Keratinocyte (primary cell): ENCODE measurements around the gene EPB41L2. TPM values are rescaled to one million over a fixed set of nuclear protein-coding genes. Genes with fewer than 3 reads are reported as not detected.

Source experiments
- DNase-seq: peaks from one replicate; pipeline ENCODE4 v3.0.0-alpha.2; 2011; ENCODE audit warnings: low read depth, missing footprints, low spot score
- FAIRE-seq: peaks from 2 replicates; lab custom pipeline; 2011; peaks lifted over from hg19 to GRCh38; lab: Jason Lieb, UNC
- H2AFZ ChIP-seq: 2 replicates; pipeline ENCODE4 v1.6.0; 2012; ENCODE audit warnings: low read length, control low read depth, inconsistent platforms; ENCODE audit not compliant: control insufficient read depth
- H3K27ac ChIP-seq: 2 replicates; pipeline ENCODE4 v1.5.1; 2011; ENCODE audit warnings: low read length; ENCODE audit not compliant: control insufficient read depth, insufficient read depth
- H3K27me3 ChIP-seq: 3 replicates; pipeline ENCODE4 v1.6.0; 2011; ENCODE audit warnings: low read length; ENCODE audit not compliant: control insufficient read depth, insufficient read depth; ENCODE audit errors: extremely low read depth
- H3K36me3 ChIP-seq, 2 experiments: 2 replicates in 1 of 2; 3 replicates in 1 of 2; pipeline ENCODE4 v1.5.1; 2011; ENCODE audit warnings: low read length in 2 of 2, mild to moderate bottlenecking in 1 of 2; ENCODE audit not compliant: control insufficient read depth in 2 of 2, insufficient read depth in 2 of 2; ENCODE audit errors: extremely low read depth in 1 of 2
- H3K4me1 ChIP-seq: 3 replicates; pipeline ENCODE4 v1.5.1; 2011; ENCODE audit warnings: low read length; ENCODE audit not compliant: control insufficient read depth, insufficient read depth; ENCODE audit errors: extremely low read depth
- H3K4me2 ChIP-seq: 3 replicates; pipeline ENCODE4 v1.6.0; 2011; ENCODE audit warnings: low read depth, low read length; ENCODE audit not compliant: control insufficient read depth, insufficient read depth; ENCODE audit errors: extremely low read depth
- H3K4me3 ChIP-seq, 3 experiments: fragments of 200-600 bp in 1 of 3; sonication (generic) in 1 of 3; 2 replicates in 2 of 3; 3 replicates in 1 of 3; pipeline ENCODE4 v1.5.1; 2011 to 2016; ENCODE audit warnings: low read length in 3 of 3, mild to moderate bottlenecking in 3 of 3, control low read depth in 2 of 3, inconsistent platforms in 1 of 3, low read depth in 1 of 3, mixed read lengths in 1 of 3, mixed run types in 1 of 3, moderate library complexity in 1 of 3; ENCODE audit not compliant: control insufficient read depth in 2 of 3, insufficient read depth in 2 of 3; ENCODE audit errors: extremely low read depth in 1 of 3
- H3K79me2 ChIP-seq: 2 replicates; pipeline ENCODE4 v1.6.0; 2012; ENCODE audit warnings: low read length; ENCODE audit not compliant: control insufficient read depth, insufficient read depth
- H3K9ac ChIP-seq: 3 replicates; pipeline ENCODE4 v1.6.0; 2011; ENCODE audit warnings: low read length; ENCODE audit not compliant: control insufficient read depth, insufficient read depth; ENCODE audit errors: extremely low read depth
- H3K9me1 ChIP-seq: 3 replicates; pipeline ENCODE4 v1.6.0; 2011; ENCODE audit warnings: low read length; ENCODE audit not compliant: control insufficient read depth, insufficient read depth; ENCODE audit errors: extremely low read depth
- H3K9me3 ChIP-seq: 2 replicates; pipeline ENCODE4 v1.5.1; 2012; ENCODE audit warnings: low read depth, low read length; ENCODE audit not compliant: control insufficient read depth
- H4K20me1 ChIP-seq: 3 replicates; pipeline ENCODE4 v1.6.0; 2011; ENCODE audit warnings: low read length; ENCODE audit not compliant: control insufficient read depth, insufficient read depth; ENCODE audit errors: extremely low read depth
- EZH2 ChIP-seq: IDR thresholded peaks from one replicate; pipeline ENCODE4 v1.6.1; 2012; ENCODE audit warnings: inconsistent platforms, mild to moderate bottlenecking, low read length, moderate library complexity
- dilution Hi-C: fragments of 300-500 bp; cut with MboI; formaldehyde crosslinking; loops from one replicate; pipeline ENCODE4 v1.7.0; 2020; ENCODE audit warnings: low sequenced_read_pairs; ENCODE audit not compliant: extremely low pct_ligation_motif_present
- polyA plus RNA-seq, 5 experiments: library from polyadenylated mRNA; depleted of rRNA in 3 of 5; stranded (reverse) in 3 of 5; stranded (forward) in 1 of 5; unstranded in 1 of 5; fragments of >200 nt; gene quantifications; 1 replicate in 1 of 5; 2 replicates in 3 of 5; 3 replicates in 1 of 5; pipeline versions ENCODE4 v1.2.1 to v1.2.3, GENCODE V29; 2011 to 2012; ENCODE audit warnings: missing spikeins in 2 of 5, low read depth in 1 of 5, low replicate concordance in 1 of 5
- TF ChIP-seq, protein P1 (sequence below), 3 experiments: IDR thresholded peaks in 1 of 3; conservative IDR thresholded peaks in 1 of 3; optimal IDR thresholded peaks in 1 of 3; 2 replicates in 2 of 3; 3 replicates in 1 of 3; pipeline versions ENCODE3 to v1.5.1; 2011; ENCODE audit warnings: low read length in 3 of 3, mild to moderate bottlenecking in 3 of 3, moderate library complexity in 2 of 3, control low read depth in 1 of 3, inconsistent platforms in 1 of 3; ENCODE audit not compliant: insufficient read depth in 2 of 3; ENCODE audit errors: extremely low read depth in 1 of 3

Gene EPB41L2
- polyA plus RNA-seq, 1 donor (not counting 4 experiments of a cell fraction or from before 2014, with no cell fraction given) = 22.0 TPM

DNA sequence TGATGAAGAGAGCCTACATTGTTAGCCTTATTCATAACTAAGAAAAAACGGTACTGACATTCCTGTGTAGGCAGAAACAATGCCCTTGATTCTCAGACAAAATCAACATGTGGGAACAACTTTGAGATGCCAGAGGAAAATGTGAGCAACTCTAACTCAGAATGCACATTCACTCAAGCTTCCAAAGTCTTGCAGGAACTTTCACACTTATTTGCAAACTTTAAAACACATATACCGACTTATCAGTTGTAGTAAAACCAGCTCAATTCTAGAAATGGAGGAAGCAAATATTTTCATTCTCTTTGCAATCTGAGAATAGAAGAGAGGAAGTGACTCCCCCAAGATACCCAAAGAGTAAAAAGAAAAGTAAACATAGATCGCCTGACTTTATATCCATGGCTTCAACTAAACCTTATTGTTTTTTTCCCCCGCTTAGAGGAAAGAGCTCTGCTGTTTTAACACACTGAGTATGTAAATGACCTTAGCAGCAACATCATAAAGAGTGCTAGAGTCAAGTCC is 117.6 kb downstream of the EPB41L2 start:
- TF ChIP-seq, protein P1, sequence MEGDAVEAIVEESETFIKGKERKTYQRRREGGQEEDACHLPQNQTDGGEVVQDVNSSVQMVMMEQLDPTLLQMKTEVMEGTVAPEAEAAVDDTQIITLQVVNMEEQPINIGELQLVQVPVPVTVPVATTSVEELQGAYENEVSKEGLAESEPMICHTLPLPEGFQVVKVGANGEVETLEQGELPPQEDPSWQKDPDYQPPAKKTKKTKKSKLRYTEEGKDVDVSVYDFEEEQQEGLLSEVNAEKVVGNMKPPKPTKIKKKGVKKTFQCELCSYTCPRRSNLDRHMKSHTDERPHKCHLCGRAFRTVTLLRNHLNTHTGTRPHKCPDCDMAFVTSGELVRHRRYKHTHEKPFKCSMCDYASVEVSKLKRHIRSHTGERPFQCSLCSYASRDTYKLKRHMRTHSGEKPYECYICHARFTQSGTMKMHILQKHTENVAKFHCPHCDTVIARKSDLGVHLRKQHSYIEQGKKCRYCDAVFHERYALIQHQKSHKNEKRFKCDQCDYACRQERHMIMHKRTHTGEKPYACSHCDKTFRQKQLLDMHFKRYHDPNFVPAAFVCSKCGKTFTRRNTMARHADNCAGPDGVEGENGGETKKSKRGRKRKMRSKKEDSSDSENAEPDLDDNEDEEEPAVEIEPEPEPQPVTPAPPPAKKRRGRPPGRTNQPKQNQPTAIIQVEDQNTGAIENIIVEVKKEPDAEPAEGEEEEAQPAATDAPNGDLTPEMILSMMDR (optimal IDR thresholded peaks at IDR 0.05 in 1 of 3, IDR thresholded peaks at IDR 0.05 in 1 of 3, conservative IDR thresholded peaks at IDR 0.05 in 1 of 3; ENCODE audit: extremely low read depth in 1 of 3, insufficient read depth in 2 of 3, low read length in 3 of 3) = no peak
- no peak for TF ChIP-seq EZH2
- Histone ChIP-seq H3K27me3 (no peaks in the 10 kb centered on the region), H3K4me1 (no peaks in the 10 kb centered on the region), H3K4me3 (no peak overlapping the region), H4K20me1 (no peaks in the 10 kb centered on the region), H3K27ac (no peak overlapping the region), H3K36me3 (no peaks in the 10 kb centered on the region), H3K9ac (no peak overlapping the region), H3K9me3 (no peaks in the 10 kb centered on the region), H3K4me2 (no peak overlapping the region), H2AFZ (no peak overlapping the region), H3K9me1 (no peaks in the 10 kb centered on the region), H3K79me2 (no peaks in the 10 kb centered on the region)
- FAIRE-seq (no peak), DNase-seq (no peak)
- dilution Hi-C loops = no loop called here

DNA sequence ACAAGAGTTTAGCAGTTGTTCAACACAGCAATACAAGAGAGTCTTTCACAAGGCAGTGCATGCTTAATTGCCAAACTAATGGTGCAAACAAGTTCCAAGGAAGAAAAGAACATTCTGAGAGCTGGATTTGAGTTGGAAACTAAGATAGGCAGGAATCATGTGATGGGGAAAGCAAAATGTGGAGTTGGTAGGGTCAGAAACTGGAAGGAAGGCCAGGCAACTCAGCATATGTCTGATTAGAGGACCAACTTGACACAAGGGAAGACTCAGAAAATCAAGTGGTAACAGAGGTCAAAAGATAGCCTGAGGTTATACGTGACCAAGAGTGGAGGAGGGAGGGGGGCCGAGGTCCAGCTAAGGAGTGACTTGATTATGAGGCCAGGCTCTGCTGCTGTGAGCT is 118.6 kb downstream of the EPB41L2 start:
- no peaks in the 10 kb centered on the region for H3K9me3 ChIP-seq
- H3K27ac ChIP-seq = no peak overlapping the region
- FAIRE-seq = no peak
- TF ChIP-seq, protein P1 (optimal IDR thresholded peaks at IDR 0.05 in 1 of 3, IDR thresholded peaks at IDR 0.05 in 1 of 3, conservative IDR thresholded peaks at IDR 0.05 in 1 of 3; ENCODE audit: extremely low read depth in 1 of 3, insufficient read depth in 2 of 3, low read length in 3 of 3) = no peak
- TF ChIP-seq EZH2 = no peak
- H3K9me1 ChIP-seq = no peaks in the 10 kb centered on the region
- no peaks in the 10 kb centered on the region for H3K36me3 ChIP-seq
- H4K20me1 ChIP-seq = no peaks in the 10 kb centered on the region
- H3K4me2 ChIP-seq = no peak overlapping the region
- H3K4me3 ChIP-seq = no peak overlapping the region
- dilution Hi-C loops = no loop called here
- H3K4me1 ChIP-seq = no peaks in the 10 kb centered on the region
- no peak for DNase-seq
- H3K27me3 ChIP-seq = no peaks in the 10 kb centered on the region
- no peaks in the 10 kb centered on the region for H3K79me2 ChIP-seq
- H2AFZ ChIP-seq = no peak overlapping the region
- no peak overlapping the region for H3K9ac ChIP-seq
